ENCODE measurements around the gene VPS35L. TPM values are rescaled to one million over a fixed set of nuclear protein-coding genes. Genes with fewer than 3 reads are reported as not detected.

Gene VPS35L
- total and polyA plus RNA-seq, 2 of the 13 experiments (the other 11 are each of a cell fraction or from before 2014, with no cell fraction given), result 1.4 to 1.6 TPM

DNA sequence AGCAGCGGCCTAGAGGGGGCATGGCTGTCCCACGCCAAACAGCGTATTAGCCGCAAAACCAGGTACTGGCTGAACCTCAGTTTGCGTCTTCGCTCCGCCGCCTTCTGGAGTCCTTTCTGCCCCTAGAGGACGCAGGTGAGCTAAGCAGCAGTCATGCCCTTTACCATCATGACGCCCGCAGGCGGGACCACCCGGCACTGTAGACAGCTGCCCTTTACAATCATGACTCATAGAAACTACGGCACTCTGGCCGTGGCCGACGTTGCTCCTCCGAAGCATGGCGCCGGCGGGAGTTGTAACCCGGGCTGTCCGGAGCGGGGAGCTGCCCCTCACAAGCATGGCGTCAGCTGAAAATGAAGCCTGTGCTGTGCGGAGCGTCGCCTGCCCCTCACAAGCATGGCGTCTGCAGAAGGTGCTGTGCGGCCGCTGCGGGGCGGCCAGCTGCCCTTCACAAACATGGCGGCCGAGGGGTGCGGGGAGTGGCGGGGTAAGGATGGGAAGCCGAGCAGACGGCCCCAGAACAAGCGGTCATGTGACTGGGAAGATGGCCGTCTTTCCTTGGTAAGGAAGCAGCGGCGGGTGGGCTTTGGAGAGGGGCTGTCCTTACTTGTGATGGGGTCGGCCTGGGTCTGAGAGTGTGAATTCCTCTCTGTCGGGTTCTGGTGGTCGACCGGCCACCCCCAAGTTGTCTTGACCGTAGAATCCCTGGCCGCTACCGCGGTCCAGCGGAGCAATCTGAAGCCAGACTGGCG is at the start of gene VPS35L (continued):
- TF ChIP-seq ARNT2 (CRISPR knock-in tag; IDR thresholded peaks at IDR 0.05; ENCODE audit: low read depth) (peak; percentile 81), RXRB (CRISPR knock-in tag; IDR thresholded peaks at IDR 0.05; ENCODE audit: borderline replicate concordance) (no peak; the same call in 1 of the 2 replicates), TGIF2 (CRISPR knock-in tag; IDR thresholded peaks at IDR 0.05) (no peak), WIZ (CRISPR knock-in tag; IDR thresholded peaks at IDR 0.05) (peak; percentile 94; the same call in 1 of the 2 replicates), ZNF224 (CRISPR knock-in tag; IDR thresholded peaks at IDR 0.05) (peak; percentile 95), PHB2 (IDR thresholded peaks at IDR 0.05; ENCODE audit: partially characterized antibody) (no peak), SP2 (CRISPR knock-in tag; IDR thresholded peaks at IDR 0.05) (peak; percentile 33; the same call in 1 of the 2 replicates), SRSF1 (optimal IDR thresholded peaks at IDR 0.05; ENCODE audit: low read depth, low read length) (no peak), KLF11 (CRISPR knock-in tag; IDR thresholded peaks at IDR 0.05) (0 out of 2 replicates have a peak, but pooled peaks have one; percentile 66), RFX5 (IDR thresholded peaks at IDR 0.05; ENCODE audit: low read depth, low read length) (0 out of 2 replicates have a peak, but pooled peaks have one; percentile 17), FLYWCH1 (CRISPR knock-in tag; IDR thresholded peaks at IDR 0.05) (no peak), MLX (CRISPR knock-in tag; IDR thresholded peaks at IDR 0.05) (peak; percentile 59; the same call in 1 of the 2 replicates), ZNF660 (CRISPR knock-in tag; IDR thresholded peaks at IDR 0.05; ENCODE audit: borderline replicate concordance, low read depth) (no peak)
- TF ChIP-seq, protein P1, sequence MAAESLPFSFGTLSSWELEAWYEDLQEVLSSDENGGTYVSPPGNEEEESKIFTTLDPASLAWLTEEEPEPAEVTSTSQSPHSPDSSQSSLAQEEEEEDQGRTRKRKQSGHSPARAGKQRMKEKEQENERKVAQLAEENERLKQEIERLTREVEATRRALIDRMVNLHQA (CRISPR knock-in tag; IDR thresholded peaks at IDR 0.05), result no peak
- TF ChIP-seq, protein P2, sequence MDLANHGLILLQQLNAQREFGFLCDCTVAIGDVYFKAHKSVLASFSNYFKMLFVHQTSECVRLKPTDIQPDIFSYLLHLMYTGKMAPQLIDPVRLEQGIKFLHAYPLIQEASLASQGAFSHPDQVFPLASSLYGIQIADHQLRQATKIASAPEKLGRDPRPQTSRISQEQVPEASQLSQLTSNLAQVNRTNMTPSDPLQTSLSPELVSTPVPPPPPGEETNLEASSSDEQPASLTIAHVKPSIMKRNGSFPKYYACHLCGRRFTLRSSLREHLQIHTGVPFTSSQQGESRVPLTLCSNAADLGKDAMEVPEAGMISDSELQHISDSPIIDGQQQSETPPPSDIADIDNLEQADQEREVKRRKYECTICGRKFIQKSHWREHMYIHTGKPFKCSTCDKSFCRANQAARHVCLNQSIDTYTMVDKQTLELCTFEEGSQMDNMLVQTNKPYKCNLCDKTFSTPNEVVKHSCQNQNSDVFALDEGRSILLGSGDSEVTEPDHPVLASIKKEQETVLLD (CRISPR knock-in tag; IDR thresholded peaks at IDR 0.05; ENCODE audit: low read depth), result no peak

All from HepG2 (cell line).